Brain microvascular endothelial cell (primary cell): Measurements from ENCODE around the gene NR3C1.

Experiments used
- DNase-seq: peaks from one replicate; pipeline ENCODE4 v3.0.0-alpha.2; 2020
- H3K27ac ChIP-seq: fragments of 250-450 bp; sonication (Bioruptor Pico); 2 replicates; pipeline ENCODE4 v1.5.1; 2020; ENCODE audit warnings: mild to moderate bottlenecking, moderate library complexity
- H3K27me3 ChIP-seq: fragments of 250-450 bp; sonication (Bioruptor Pico); replicated peaks from 2 replicates; pipeline ENCODE4 v1.5.1; 2020; ENCODE audit warnings: mild to moderate bottlenecking
- H3K36me3 ChIP-seq: fragments of 250-450 bp; sonication (Bioruptor Pico); replicated peaks from 2 replicates; pipeline ENCODE4 v1.5.1; 2020; ENCODE audit warnings: mild to moderate bottlenecking
- H3K4me3 ChIP-seq: 2 replicates; pipeline ENCODE4 v1.5.1; 2011; ENCODE audit warnings: low read depth, mild to moderate bottlenecking, control low read depth, low read length, moderate library complexity
- in situ Hi-C: cut with HindIII; loops from 2 replicates; pipeline ENCODE4 v1.10.0; 2017; ENCODE audit warnings: low sequenced_read_pairs, low pct_ligation_motif_present
- TF ChIP-seq, protein P1 (sequence below): IDR thresholded peaks from 2 replicates; pipeline ENCODE4 v1.5.1; 2011; ENCODE audit warnings: low read depth, mild to moderate bottlenecking, moderate library complexity, low read length, control low read depth, inconsistent platforms; ENCODE audit errors: missing control alignments

NR3C1 gene

DNA sequence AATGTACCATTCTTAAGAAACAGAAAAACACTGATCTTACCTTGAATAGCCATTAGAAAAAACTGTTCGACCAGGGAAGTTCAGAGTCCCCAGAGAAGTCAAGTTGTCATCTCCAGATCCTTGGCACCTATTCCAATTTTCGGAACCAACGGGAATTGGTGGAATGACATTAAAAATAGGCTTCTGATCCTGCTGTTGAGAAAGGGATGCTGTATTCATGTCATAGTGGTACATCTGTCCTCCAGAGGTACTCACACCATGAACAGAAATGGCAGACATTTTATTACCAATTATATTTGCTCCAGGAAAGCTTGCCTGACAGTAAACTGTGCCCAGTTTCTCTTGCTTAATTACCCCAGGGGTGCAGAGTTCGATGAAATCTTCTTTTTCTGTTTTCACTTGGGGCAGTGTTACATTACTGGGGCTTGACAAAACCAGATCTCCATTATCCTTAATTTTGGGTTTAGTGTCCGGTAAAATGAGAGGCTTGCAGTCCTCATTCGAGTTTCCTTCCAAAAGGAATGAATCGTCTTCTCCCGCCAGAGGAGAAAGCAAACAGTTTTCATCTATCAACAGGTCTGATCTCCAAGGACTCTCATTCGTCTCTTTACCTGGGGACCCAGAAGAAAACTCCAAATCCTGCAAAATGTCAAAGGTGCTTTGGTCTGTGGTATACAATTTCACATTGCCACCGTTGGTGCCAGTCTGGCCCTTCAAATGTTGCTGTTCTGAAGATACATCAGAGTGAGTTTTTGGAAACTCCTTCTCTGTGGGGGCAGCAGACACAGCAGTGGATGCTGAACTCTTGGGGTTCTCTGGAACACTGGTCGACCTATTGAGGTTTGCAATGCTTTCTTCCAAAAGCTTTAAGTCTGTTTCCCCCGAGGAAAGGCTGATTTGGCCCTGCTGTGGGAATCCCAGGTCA lies 3.6 kb downstream of the NR3C1 start:
- in situ Hi-C loops = no loop called here

DNA sequence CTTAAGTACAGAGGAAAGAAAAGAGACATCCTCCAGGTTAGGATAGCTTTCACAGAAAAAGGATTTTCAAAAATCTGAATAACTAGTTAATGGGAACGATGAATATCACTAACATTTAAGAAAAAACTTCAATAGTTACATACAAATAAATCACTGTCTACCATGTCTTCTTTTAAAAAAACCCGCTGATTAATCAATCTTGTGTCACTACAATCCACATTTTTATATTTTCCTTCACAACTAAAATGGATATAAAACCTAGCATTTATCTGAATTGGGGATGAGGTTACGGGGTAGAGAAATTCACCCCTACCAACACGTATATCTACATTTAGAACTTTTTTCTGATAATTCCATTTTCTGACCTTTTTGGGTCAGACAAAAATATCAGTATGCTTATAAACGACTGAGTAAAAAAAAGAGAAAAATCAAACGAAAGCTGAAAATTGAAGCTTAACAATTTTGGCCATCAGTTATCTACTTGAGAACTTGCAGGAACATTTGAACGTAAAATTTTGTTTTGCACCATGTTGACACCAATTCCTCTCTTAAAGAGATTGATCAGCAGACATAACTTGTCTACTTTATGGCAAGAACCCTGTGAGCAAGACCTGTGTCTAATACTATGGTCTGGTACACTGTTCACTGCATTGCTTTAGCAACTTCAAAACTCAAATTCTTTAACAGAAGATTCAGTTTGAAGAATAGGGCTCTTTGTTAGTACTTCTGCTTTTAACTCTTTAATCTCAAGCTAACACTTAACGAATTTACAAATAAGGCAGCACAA lies 4.8 kb downstream of the NR3C1 start:
- in situ Hi-C loops = no loop called here
- TF ChIP-seq, protein P1, sequence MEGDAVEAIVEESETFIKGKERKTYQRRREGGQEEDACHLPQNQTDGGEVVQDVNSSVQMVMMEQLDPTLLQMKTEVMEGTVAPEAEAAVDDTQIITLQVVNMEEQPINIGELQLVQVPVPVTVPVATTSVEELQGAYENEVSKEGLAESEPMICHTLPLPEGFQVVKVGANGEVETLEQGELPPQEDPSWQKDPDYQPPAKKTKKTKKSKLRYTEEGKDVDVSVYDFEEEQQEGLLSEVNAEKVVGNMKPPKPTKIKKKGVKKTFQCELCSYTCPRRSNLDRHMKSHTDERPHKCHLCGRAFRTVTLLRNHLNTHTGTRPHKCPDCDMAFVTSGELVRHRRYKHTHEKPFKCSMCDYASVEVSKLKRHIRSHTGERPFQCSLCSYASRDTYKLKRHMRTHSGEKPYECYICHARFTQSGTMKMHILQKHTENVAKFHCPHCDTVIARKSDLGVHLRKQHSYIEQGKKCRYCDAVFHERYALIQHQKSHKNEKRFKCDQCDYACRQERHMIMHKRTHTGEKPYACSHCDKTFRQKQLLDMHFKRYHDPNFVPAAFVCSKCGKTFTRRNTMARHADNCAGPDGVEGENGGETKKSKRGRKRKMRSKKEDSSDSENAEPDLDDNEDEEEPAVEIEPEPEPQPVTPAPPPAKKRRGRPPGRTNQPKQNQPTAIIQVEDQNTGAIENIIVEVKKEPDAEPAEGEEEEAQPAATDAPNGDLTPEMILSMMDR = no peak
- no peak for DNase-seq
- H3K4me3 ChIP-seq = peak overlapping the region; percentile 80
- no peaks in the 10 kb centered on the region for H3K27me3 ChIP-seq
- H3K36me3 ChIP-seq = peaks cover 6% of the 10 kb centered on the region
- peak overlapping the region; percentile 10 for H3K27ac ChIP-seq

More for the DNA sequence above, 3.6 kb downstream of the NR3C1 start:
- DNase-seq = no peak
- TF ChIP-seq, protein P1 = no peak
- peaks cover 6% of the 10 kb centered on the region for H3K36me3 ChIP-seq
- no peaks in the 10 kb centered on the region for H3K27me3 ChIP-seq
- peak overlapping the region; percentile 12 for H3K27ac ChIP-seq
- H3K4me3 ChIP-seq = peak overlapping the region; percentile 80

DNA sequence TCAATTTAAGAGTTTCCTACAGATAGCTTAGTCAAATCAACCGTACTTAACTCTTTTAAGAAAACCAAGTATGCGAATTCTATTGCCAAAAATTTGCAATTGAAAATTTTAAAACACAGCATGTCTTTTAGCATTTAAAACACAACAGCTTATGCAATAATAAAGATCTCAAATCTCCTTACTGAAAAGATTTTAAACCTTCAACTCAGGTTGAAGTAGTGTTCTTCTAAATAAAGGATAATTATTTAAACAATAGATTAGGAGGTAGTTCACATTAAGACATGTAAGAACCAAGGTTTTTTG lies 5.5 kb downstream of the NR3C1 start:
- TF ChIP-seq, protein P1 = no peak
- no peak for DNase-seq
- H3K27me3 ChIP-seq = no peaks in the 10 kb centered on the region
- peaks cover 6% of the 10 kb centered on the region for H3K36me3 ChIP-seq
- peak overlapping the region; percentile 80 for H3K4me3 ChIP-seq
- in situ Hi-C loops = no loop called here
- no peak overlapping the region for H3K27ac ChIP-seq

DNA sequence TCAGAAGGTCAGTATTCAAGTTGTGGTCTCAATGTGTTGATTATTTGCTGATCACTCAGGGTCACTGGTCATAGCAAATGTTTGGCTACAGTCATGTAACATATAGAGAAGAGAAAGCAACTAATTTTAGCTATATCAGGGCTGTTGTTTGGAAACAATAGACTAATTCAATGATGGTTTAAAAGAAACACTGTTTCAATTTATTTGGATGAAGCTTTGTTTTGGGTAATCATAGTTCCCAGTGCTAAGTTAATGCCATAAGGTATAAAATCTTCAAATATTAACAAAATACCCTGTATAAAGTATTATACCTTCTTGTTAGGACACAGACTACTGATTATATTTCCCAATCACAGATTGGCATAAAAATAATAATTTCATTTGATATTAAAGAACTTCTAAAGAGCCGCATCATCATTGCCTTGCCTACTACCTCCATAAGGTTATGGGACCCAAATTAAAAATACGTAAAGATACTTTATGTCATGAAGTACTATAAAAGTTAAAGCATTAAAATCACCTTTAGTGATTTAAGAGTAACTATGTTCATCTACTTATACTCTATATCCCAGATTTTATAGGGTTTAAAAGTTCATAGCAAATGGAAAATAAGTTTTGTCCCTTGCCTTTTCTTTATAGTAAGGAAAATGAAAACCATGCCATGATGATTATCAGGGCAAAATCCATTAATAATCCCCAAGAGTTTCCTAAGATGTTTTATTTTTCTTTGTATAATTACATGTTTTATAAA lies 6.0 kb downstream of the NR3C1 start:
- in situ Hi-C loops = no loop called here
- H3K36me3 ChIP-seq = peaks cover 6% of the 10 kb centered on the region

DNA sequence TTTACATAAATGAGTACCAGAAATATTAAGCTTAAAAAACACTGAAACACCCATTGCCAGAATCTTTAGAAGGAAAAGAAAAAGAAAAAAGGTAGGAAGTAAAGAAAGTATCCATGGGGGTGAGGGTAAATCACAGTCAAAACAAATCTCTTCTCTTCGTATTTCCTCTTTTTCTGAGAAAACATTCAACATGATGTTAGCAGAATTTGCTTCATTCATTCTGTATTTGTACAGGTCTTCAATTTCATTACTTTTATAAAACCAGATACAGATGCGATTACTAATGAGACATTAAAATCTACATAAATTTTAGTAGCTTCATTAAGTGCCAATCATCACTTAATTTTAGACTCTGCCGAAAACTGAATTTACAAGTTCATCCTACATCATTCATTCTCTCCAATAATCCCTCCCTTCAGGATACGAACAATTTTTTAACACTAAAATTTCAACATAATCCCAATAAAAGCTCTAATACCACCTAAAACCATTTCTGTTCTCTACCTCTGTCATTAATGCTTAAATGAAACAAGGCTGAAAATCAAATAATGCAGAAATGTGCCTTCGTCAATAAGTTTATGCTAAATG lies 7.0 kb downstream of the NR3C1 start:
- peaks cover 6% of the 10 kb centered on the region for H3K36me3 ChIP-seq
- no peak for DNase-seq
- in situ Hi-C loops = no loop called here
- TF ChIP-seq, protein P1 = no peak
- peak overlapping the region; percentile 32 for H3K4me3 ChIP-seq
- H3K27me3 ChIP-seq = no peaks in the 10 kb centered on the region
- no peak overlapping the region for H3K27ac ChIP-seq

More for the DNA sequence above, 6.0 kb downstream of the NR3C1 start:
- no peak for DNase-seq
- Histone ChIP-seq H3K27me3 (no peaks in the 10 kb centered on the region), H3K27ac (no peak overlapping the region), H3K4me3 (peak overlapping the region; percentile 80)
- TF ChIP-seq, protein P1 = no peak
